D721Med (cell line): Measurements from ENCODE around the gene MATN1.

Source experiments
- DNase-seq: peaks from one replicate; pipeline ENCODE4 v3.0.0; 2011; ENCODE audit warnings: low spot score; ENCODE audit not compliant: insufficient read length
- FAIRE-seq: peaks from 2 replicates; lab custom pipeline; 2011; peaks lifted over from hg19 to GRCh38; lab: Jason Lieb, UNC
- TF ChIP-seq, protein P1 (sequence below): IDR thresholded peaks from 2 replicates; pipeline ENCODE4 v1.5.1; 2012; ENCODE audit warnings: mild to moderate bottlenecking, control low read depth; ENCODE audit not compliant: insufficient read depth; ENCODE audit errors: missing control alignments

MATN1 gene

DNA sequence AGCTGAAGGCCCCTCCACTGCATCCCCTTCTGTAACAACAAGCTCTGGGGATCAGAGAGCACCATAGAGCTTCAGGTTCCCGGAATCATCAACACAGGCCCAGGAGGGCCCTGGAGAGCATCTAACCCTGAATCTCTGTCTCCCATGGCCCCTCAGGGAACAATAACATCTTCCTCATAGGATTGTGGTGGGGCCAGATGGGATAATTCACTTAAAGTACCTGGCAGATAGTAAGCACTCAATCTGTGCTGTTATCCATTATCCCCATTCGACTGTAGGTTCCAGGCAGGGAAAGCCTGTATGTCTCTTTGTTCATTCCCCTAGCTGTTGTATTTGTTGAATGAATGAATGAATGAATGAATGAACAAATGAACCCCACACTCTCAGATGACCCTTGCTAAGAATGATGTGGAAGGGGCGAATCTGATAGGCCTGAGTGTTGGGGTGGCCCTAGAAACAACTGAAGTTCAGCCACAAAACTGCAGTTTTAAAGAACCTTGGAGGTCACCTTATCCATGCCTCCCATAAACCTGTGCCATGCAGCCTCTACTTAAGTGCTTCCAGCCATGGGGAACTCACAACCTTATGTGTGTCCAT, 19.7 kb upstream of the MATN1 start:
- TF ChIP-seq, protein P1, sequence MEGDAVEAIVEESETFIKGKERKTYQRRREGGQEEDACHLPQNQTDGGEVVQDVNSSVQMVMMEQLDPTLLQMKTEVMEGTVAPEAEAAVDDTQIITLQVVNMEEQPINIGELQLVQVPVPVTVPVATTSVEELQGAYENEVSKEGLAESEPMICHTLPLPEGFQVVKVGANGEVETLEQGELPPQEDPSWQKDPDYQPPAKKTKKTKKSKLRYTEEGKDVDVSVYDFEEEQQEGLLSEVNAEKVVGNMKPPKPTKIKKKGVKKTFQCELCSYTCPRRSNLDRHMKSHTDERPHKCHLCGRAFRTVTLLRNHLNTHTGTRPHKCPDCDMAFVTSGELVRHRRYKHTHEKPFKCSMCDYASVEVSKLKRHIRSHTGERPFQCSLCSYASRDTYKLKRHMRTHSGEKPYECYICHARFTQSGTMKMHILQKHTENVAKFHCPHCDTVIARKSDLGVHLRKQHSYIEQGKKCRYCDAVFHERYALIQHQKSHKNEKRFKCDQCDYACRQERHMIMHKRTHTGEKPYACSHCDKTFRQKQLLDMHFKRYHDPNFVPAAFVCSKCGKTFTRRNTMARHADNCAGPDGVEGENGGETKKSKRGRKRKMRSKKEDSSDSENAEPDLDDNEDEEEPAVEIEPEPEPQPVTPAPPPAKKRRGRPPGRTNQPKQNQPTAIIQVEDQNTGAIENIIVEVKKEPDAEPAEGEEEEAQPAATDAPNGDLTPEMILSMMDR: no peak
- DNase-seq: peak; percentile 53
- no peak for FAIRE-seq

- TF ChIP-seq, protein P1: no peak
- FAIRE-seq: no peak
- no peak for DNase-seq
These were observed 19.0 kb upstream of the MATN1 start for GRCh38 chr1:30742300-30742962.

- FAIRE-seq (no peak), DNase-seq (no peak)
- TF ChIP-seq, protein P1: no peak
These were observed 18.0 kb upstream of the MATN1 start for GRCh38 chr1:30741239-30741894.

DNA sequence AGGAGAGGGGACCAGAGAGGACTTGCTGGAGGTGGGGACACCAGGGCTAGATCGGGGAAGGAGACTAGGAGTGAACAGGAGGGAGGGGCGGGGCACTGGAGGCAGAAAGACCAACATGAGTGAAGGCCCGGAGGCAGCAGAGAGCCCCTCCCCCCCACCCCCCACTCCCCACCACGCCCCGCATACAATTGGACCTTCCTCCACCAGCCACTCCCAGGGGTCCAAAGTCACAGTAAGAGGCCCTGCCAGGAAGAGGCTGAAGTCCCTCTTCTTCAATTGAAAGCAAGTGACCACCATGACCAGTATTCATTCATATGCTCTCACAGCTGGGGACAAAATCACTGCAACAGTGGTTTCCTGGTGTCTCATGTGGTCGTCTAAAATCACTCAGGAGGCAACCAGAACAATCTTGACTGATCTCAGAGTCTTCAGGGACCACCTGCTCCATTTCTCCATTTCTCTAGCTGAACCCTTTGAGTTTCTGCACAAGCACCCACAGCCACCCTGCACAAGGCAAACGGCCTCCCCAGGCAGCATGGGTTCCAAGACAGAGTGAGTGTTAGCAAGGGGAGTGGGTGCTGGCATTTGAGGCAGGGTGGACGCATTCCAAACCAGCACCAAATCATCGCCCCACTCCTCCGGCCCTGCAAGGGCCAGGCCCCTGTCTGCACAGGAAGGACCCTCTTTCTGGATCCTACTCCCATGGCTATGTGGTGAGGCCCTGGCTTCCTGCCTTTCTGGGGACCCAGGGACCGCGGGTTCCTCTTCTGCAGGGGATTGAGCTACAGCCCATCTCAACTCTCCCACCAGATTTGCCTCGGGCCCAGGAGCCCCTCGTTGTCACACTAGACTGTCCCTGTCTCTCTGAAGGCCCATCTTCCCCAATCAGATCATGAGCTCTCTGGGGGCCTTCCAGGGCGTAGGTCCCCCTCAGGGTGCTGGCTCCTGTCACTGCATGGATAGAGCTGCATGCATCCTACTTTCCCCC, 17.2 kb upstream of the MATN1 start:
- DNase-seq (no peak), FAIRE-seq (no peak)
- TF ChIP-seq, protein P1: no peak

- FAIRE-seq: no peak
- TF ChIP-seq, protein P1: no peak
- no peak for DNase-seq
These were observed 16.2 kb upstream of the MATN1 start for GRCh38 chr1:30739601-30740000.

DNA sequence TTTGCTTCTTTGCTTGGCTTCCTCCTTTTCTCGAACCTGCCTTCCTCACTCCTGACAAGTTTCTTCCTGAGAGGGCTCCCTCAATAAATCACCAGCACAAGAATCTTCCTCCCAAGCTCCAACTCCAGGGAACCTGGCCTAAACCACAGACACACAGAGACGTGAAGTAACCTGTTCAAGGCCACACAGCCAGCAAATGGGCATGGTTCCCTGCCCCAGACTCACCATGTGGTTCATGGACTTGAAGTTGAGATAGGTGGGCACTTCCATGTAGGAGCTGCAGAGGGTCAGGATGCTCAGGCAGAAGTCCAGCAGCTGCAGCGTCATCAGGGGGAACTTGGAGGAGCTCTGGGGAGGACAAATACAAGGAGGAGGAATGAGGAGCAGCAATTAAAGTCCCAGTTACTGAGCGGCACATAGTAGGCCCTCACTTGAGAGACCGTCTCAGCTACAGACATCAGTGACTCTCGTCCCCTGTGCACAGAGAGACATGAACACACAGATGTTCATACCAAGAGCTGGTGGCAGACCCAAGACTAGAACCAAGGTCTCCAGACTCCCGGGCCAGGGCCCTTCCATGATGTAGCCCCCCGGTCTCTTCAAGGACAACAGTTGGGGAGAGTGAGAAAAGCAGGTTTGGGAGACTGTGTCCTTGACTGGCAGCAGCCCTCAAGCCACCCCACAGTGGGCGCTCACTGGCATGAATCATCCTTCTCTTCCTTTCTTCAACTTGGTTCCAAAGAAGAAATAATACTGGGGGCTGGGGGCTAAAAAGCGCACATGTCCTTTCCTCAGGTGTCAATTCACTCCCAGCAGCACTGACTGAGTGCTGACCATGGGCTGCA, 15.6 kb upstream of the MATN1 start:
- FAIRE-seq (no peak), DNase-seq (no peak)
- TF ChIP-seq, protein P1: no peak
